ENCODE data around the gene PLGLB1. TPM values are rescaled to one million over a fixed set of nuclear protein-coding genes. Genes with fewer than 3 reads are reported as not detected.
"Not testable (repeated sequence)": the region's sequence is repeated elsewhere in the genome, so short reads cannot be mapped to it uniquely, and the experiment has no call there.

The PLGLB1 gene
- total RNA-seq (2014; rRNA removed): 0.34 and 0.96 TPM in 2 replicates
- 0.12 TPM for polyA plus RNA-seq (2012)

DNA sequence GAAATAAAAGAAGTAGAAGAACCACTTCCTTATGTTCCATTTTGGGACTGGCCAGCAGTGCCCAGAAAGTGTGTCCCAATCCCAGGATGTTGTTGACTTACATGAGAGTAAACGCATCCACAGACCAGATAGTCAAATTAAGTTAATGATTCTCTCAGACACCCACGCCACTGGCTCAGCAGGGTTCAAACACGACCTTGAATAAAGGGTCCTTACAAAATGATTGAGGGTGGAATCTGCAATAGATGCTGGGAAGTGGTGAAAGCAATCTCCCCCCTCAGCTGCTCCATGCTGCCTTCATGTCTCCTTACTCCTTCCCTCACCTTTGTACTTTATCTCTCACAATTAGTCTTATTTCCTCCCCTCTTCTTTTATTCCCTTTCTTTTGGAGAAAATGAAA, at the start of gene PLGLB1:
TSS of gene PLGLB1 (minus strand) at position 101 of the 400 bp plus-strand sequence. CDS start at position 40, 61 bp downstream.
- not testable (repeated sequence) for DNase-seq (ENCODE audit: low read depth)

DNA sequence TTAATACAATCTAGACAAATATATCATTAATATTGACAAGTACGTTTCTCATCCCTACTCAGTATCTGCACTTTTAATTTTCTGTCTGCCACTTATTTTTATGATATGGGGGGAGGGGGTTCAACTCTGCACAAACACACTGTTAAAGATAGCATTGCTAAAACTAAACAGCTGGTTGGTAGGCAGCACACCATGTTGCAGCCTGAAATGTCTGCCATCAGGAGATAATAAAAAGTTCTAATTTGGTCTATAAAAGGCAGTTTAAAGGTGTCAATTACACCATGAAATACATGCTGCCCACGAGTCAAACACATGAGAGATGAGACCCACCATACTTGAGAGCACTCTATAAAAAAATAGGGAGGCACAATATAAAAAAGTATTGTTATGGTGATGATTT, 42.7 kb upstream of the PLGLB1 start:
- DNase-seq (ENCODE audit: low read depth): not testable (repeated sequence)

DNA sequence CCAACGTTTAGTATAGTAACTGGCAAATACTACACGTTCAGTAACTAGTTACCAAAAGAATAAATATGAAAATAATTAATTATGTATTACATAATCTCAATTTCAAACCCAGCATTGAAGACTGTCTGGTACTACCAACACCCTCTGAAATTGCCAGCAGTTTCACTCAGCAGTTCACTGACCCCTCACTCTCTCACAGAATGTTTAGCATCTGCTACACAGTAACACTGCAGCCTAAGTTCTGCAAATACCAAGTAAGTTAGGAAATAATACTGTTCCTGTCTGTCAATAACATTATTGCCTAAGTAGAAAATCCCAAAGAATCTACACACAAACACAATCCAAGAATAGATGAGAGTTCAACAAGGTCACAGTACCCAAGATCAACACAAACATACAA, 41.8 kb upstream of the PLGLB1 start:
- not testable (repeated sequence) for DNase-seq (ENCODE audit: low read depth)

DNA sequence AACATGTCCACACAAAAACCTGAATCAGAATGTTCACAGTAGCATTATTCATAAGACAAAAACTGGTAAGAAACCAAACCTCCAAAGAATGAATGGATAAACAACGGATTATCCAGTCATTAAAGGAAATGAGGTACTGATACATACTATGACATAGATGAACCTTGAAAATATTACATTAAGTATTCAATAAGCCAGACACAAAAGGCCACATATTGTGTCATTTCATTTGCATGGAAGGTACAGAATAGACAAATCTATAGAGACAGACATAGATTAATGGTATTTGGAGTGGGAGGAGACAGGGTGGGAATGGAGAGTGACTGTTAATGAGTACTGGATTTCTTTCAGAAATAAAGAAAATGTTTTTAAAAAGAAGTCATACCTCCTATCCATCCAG, 39.9 kb upstream of the PLGLB1 start:
- DNase-seq (ENCODE audit: low read depth): not testable (repeated sequence)

DNA sequence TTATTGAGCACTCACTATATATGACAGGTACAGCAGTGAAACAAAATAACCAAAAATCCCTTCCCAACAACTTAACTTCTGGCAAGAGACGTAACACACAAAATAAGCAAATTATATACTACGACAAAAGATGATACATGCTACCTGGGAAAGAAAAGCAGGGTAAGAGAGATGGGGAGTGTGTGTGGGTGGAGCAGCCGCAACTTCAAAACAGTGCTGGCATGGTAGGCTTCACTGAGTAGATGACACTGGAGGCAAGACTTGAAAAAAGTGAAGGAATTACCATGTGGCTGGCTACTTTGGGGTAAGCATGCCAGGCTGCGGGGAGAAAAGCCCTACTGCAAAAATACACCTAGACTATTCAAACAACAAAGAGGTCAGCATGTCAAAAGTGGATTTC, 36.0 kb upstream of the PLGLB1 start:
- DNase-seq (ENCODE audit: low read depth): not testable (repeated sequence)

DNA sequence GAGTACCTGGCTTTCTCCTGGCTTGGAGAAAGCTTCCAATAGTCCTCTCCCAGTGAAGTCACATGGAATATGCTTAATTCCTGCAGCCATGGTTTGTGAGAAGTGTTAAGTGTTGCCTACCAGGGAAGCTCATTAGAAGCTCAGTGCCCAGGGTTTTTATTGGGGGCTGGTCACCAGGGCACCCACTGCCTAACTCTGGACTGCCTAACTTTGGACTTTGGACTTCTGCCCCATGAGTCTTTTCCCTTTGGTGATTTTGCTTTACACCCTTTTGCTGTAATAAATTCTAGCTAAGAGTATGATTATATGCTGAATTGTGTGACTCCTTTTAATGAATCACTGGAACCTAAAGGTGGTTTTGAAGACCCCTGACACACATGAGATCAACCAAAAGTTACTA, 35.2 kb upstream of the PLGLB1 start:
- not testable (repeated sequence) for DNase-seq (ENCODE audit: low read depth)

DNA sequence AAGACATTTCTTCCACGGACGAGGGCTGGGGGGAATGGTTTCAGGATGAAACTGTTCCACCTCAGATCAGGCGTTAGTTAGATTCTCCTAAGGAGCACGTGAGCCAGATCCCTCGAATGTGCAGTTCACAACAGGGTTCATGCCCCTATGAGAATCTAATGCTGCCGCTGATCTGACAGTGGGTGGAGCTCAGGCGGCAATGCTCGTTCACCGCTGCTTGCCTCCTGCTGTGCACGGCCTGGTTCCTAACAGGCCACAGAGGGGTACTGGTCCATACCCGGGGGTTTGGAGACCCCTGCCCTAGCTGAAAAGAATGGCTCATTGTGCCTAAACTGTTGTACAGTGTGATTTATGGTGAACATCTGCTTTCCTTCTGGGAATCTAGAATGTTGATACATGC, 34.8 kb upstream of the PLGLB1 start:
- not testable (repeated sequence) for DNase-seq (ENCODE audit: low read depth)

DNA sequence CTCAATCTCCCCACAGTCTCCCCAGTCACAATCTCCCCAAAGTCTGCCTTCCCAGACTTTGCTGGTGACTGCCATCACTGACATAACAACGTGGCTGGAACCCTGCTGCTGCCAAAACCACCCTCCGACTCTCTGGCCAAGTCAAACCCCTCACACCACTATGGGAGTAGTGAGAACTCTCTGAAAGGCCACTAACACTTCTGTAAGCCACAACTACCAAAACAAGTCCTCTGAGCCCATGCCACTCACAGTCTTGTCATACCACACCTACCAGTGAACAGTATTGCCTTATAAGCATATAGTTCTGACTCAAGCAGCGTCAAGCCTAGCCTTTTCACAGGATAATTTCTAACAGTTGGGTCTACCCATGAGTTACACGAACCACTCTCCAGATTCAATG, 32.7 kb upstream of the PLGLB1 start:
- DNase-seq (ENCODE audit: low read depth): not testable (repeated sequence)

DNA sequence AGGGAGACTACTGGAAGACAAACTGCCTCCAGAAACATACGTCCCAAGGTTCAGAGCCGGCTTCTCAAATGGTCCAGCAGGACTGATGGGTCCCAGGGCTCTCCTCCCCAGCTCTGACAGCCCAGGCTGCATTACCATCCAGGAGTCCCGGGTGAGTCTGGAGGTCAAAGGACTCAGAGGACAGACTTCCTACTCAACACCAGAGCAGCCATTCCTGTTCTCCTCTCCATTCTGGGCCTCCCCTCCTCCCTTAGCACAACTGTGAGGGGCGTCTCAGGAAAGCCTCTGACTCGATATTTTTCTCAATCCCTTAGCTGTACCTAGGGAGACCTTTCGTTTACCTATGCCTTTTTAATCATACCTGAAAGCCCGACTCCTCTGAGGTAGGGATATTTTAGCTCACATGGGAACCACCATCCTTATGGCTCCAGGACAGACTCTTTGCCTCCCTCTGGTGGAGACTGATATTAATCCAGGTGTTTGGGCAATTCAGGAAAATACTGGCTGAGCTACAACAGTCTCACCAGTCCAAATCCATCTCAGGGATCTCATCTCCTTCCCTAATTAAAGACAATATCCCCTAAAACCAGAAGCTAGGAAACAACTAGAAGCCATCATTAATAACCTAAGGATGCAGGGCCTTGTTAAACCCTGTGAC, 19.8 kb upstream of the PLGLB1 start:
- not testable (repeated sequence) for DNase-seq (ENCODE audit: low read depth)

DNA sequence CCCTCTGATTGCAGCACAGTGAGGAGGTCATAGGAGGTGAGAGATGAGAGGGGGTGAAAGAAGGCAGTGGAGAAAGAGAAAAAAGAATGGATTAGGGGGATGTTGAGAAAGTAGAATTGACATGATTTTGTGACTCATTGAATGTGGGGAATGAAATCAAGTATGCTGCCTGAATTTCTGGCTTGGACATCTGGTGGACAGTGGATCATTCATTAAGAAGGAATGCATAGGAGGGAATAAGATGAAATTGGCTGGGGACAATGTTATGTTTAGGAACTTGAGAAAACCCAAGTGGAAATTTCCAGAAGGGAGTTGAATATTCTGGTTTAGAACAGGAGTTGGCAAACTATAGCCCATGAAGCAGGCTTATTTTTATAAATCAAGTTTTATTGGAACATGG, 7.0 kb upstream of the PLGLB1 start:
- DNase-seq (ENCODE audit: low read depth): not testable (repeated sequence)

DNA sequence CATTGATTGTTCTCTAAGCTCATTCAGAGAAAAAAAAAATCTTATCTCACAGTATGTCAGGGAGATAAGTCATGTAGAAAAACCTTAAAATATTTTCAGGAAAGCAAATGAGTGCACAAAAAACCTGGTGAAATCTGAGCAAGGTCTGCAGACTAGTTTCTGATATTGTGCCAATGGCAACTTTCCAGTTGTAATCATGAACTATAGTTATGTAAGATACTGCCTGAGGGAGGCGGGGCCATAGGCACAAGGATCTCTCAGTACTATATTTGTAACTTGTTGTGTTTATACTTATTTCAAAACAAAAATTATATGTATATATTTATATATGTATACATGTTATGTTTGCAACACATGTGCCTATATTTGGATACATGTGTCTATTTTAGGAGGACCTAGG, 5.2 kb upstream of the PLGLB1 start:
- not testable (repeated sequence) for DNase-seq (ENCODE audit: low read depth)

DNA sequence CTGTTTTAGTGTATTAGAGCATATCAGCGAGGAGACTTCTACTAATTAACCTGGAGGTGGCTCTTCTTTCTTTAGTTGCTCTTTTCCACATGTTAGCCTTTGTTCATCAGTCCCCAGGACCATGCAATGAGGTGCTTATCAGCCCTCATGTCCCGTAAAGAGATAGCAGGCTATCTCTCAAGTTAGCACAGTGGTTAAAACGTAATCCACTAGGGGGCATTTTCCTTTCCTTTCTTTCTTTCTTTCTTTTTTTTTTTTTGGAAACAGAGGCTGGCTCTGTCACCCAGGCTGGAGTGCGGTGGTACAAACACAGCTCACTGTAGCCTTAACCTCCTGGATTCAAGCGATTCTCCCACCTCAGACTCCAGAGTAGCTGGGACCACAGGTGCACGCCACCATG, 4.3 kb upstream of the PLGLB1 start:
- not testable (repeated sequence) for DNase-seq (ENCODE audit: low read depth)

DNA sequence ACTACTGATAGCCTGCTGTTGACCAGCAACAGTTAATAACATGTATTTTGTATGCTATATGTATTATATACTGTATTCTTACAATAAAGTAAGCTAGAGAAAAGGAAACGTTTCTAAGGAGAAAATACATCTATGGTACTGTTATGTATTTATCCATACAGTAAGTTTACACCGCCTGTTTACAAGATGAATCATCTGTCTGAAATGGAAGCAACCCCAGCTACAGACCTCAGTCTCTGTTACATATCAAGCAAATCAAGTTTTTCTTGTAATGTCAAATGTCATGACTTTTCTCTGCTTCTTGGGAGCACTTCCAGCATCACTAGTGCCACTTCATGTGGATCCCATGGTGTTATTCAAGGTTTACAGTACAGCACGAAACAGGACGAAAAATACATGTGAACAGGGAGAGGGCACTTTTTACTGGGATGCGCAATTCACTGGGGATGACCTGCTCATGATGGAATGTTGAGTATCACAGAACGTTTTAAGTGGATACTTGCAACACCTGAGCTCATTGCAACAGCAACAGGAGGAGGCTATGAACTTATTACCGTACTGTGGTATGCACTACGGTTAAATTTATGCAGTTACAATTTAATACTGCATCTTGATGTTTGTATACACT, 2.5 kb upstream of the PLGLB1 start:
- not testable (repeated sequence) for DNase-seq (ENCODE audit: low read depth)

DNA sequence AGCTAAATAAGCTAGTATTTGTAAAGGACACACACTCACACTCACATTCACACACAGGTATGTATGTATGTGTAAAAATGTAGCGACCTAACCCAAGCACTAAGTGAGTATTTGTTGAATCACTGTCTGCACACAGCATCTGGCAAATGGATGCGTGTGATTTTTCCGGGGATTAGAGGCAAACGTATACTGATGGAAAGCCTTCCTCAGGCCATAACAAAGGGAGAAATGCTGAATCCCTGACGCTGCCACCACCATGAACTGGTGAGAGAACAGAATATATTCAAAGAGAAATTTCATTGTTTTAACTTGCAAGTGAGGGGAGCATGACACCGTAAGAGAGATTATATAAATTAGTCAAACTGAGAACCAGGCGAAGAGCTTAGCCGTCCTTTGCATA, 601 bp downstream of the PLGLB1 start:
- DNase-seq (ENCODE audit: low read depth): not testable (repeated sequence)

DNA sequence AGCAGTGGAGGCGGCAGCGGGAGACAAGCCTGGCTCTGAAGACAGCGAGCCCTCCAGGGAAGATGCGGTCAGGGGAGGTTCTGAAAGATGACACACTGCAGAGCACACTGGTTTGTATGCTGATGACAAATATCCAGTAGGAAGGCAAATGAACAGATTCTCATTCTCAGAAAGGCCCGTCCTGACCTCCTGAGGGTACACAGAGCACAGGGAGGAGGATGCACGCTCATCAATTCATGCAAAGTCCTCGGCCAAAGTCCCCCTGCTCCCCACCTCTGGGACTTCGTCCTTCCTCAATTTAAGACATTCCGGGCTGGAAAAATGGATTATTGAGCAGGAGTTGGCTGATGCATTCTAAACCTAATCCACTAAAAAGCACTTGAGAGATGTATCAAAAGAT, 2.6 kb downstream of the PLGLB1 start:
- DNase-seq (ENCODE audit: low read depth): not testable (repeated sequence)

DNA sequence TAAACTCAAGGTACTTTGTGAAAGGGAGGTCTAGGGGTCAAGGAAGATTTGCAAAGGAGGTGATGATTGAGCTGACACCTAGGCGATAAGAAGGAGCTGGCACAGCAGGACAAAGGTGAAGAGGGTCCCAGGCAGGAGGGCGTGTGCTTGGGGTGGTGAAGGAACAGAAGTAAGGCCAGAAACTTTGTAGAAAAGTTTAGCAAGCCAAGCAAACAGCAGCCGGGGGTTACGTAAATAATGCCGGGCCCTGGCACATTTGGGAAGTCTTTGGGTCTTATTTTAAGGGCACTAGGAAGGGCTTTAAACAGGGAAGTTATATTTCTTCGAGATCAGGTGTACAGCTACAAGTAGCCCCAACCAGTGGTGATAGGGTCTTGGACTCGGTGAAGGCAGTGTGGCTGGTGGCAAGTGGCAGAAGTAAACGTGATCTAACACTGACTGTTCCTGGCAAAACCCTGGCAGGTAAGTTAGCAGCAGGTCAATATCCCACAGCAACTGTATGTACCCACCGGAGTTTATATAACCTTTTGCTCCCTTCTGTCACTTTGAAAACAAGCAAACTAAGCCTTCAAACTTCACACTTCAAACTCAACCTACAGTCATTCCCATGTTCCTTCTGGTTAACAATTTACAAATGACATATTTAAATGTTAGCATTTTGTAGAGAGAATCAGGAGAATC, 7.0 kb downstream of the PLGLB1 start:
- DNase-seq (ENCODE audit: low read depth): not testable (repeated sequence)

DNA sequence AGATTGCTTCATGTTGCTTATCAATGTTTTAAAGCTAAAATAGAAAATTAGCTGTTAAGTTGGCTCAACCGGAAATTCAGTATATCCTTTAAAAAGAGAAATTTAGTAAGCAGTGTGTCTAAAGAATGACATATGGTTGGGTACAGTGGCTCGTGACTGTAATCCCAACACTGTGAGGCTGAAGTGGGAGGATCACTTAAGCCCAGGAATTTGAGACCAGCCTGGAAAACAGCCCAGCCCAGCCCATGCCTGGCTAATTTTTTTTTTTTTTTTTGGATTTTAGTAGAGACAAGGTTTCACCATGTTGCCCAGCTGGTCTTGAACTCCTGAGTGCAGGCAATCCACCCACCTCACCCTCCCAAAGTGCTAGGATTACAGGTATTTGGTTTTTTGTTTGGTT, 17.2 kb downstream of the PLGLB1 start:
- not testable (repeated sequence) for DNase-seq (ENCODE audit: low read depth)

Other genes starting within 250 kb of the PLGLB1 start
- gene CD8A, start 230.9 kb downstream of the PLGLB1 start, total RNA-seq (2014; rRNA removed): not detected in 2 replicates
- not detected in 2 replicates for gene CD8B, start 160.0 kb downstream of the PLGLB1 start, total RNA-seq (2014; rRNA removed)
- gene RGPD1, start 79.7 kb downstream of the PLGLB1 start, total RNA-seq (2014; rRNA removed): 0.26 and 0.46 TPM in 2 replicates